Transverse colon (tissue), 4 donors: ENCODE data around the gene RHBDD1. TPM values are rescaled to one million over a fixed set of nuclear protein-coding genes. Genes with fewer than 3 reads are reported as not detected.

Source experiments
- DNase-seq: peaks from one replicate; pipeline ENCODE4 v3.0.0-alpha.2; 2019
- H3K27ac ChIP-seq, 4 donors: fragments of 200-600 bp; sonication (generic); 2 replicates each; pipeline ENCODE4 v1.5.1; 2016 to 2018; ENCODE audit warnings: inconsistent platforms in 4 of 4
- H3K27me3 ChIP-seq: fragments of 200-600 bp; sonication (generic); 2 replicates; pipeline ENCODE4 v1.5.1; 2017; ENCODE audit warnings: inconsistent platforms
- H3K36me3 ChIP-seq, 4 donors: fragments of 200-600 bp; sonication (generic); 2 replicates each; pipeline ENCODE4 v1.5.1; 2017 to 2019; ENCODE audit warnings: inconsistent platforms in 4 of 4
- H3K4me1 ChIP-seq, 4 donors: fragments of 200-600 bp; sonication (generic); 2 replicates each; pipeline ENCODE4 v1.5.1; 2017 to 2020; ENCODE audit warnings: inconsistent platforms in 4 of 4
- H3K4me3 ChIP-seq, 4 donors: fragments of 200-600 bp; sonication (generic); 1 replicate in 1 of 4; 2 replicates in 3 of 4; pipeline versions ENCODE4 v1.5.1 to v1.6.1; 2017 to 2019; ENCODE audit warnings: inconsistent platforms in 4 of 4
- H3K9me3 ChIP-seq, 2 donors: fragments of 200-600 bp; sonication (generic); 2 replicates each; pipeline ENCODE4 v1.5.1; 2017 to 2019; ENCODE audit warnings: inconsistent platforms in 2 of 2
- EP300 ChIP-seq: sonication (generic); formaldehyde crosslinking; IDR thresholded peaks from one replicate; pipeline ENCODE4 v1.6.1; 2017; ENCODE audit warnings: antibody characterized with exemption, low read depth
- POLR2A ChIP-seq: fragments of 450-650 bp; IDR thresholded peaks from one replicate; pipeline ENCODE4 v1.6.1; 2016; ENCODE audit warnings: antibody characterized with exemption, mild to moderate bottlenecking, moderate library complexity
- POLR2AphosphoS5 ChIP-seq, 3 donors: sonication (generic); formaldehyde crosslinking; IDR thresholded peaks; one replicate each; pipeline ENCODE4 v1.6.1; 2016; ENCODE audit warnings: antibody characterized with exemption in 3 of 3
- WGBS, 2 donors: methylation state at CpG; one replicate each; pipeline ENCODE4 v1.1.5; 2018; ENCODE audit warnings: low coverage in 1 of 2; 5-methylcytosine and 5-hydroxymethylcytosine counted together
- in situ Hi-C, 4 donors: fragments of 200-750 bp; cut with MboI; loops; one replicate each; pipeline versions ENCODE4 v1.15.0 to v1.15.1; 2017; ENCODE audit warnings: low sequenced_read_pairs in 3 of 4, low pct_ligation_motif_present in 1 of 4, low pct_unique_long_range_greater_than_20kb in 1 of 4
- intact Hi-C: fragments of 100-400 bp; cut with DNase I; formaldehyde crosslinking; loops from one replicate; pipeline ENCODE4 v1.15.1; 2023; ENCODE audit warnings: low total_unique reads
- total RNA-seq, 4 donors: library from RNA; depleted of rRNA; stranded (reverse); fragments of >200 nt; gene quantifications; one replicate each; pipeline ENCODE4 v1.1.0, GENCODE V29; 2016
- TF ChIP-seq, protein P1 (sequence below), 5 experiments: fragments of 200-600 bp in 3 of 5; fragments of 450-650 bp in 2 of 5; sonication (generic) in 3 of 5; IDR thresholded peaks; 1 replicate in 2 of 5; 2 replicates in 3 of 5; pipeline ENCODE4 v1.5.1; 2016 to 2017; ENCODE audit warnings: antibody characterized with exemption in 5 of 5, inconsistent platforms in 3 of 5, mild to moderate bottlenecking in 2 of 5, moderate library complexity in 1 of 5

RHBDD1 gene
- total RNA-seq, 4 donors from 2014 or later = 11.9 to 47.5 (median 22.5) TPM

GRCh38 chr2:226790431-226790830 is 45.4 kb upstream of the RHBDD1 start:
- intact Hi-C loops = loop anchor here (10.0 kb wide), 1 partner anchor 576 kb away; no protein-coding TSS in a partner anchor
- peaks cover 0 to 66% (median 22%) of the 10 kb centered on the region in 4 donors for H3K4me1 ChIP-seq
- H3K4me3 ChIP-seq = no peak overlapping the region
- H3K36me3 ChIP-seq = no peaks in the 10 kb centered on the region
- H3K27ac ChIP-seq = peak overlapping the region; percentile 93 to 96 (median 94)
- 96% methylated on average over 2 of the region's 2 CpGs; no CpG with 5 or more reads in 1 of the 2 donors for WGBS, 2 donors
- no peak for TF ChIP-seq POLR2AphosphoS5 (IDR thresholded peaks at IDR 0.05)
- H3K9me3 ChIP-seq = no peaks in the 10 kb centered on the region
- in situ Hi-C loops = loop anchor here in 1 of 4 donors (25.0 kb wide), 1 partner anchor 128 kb away; no protein-coding TSS in a partner anchor
- no peaks in the 10 kb centered on the region for H3K27me3 ChIP-seq
- no peak for DNase-seq

DNA sequence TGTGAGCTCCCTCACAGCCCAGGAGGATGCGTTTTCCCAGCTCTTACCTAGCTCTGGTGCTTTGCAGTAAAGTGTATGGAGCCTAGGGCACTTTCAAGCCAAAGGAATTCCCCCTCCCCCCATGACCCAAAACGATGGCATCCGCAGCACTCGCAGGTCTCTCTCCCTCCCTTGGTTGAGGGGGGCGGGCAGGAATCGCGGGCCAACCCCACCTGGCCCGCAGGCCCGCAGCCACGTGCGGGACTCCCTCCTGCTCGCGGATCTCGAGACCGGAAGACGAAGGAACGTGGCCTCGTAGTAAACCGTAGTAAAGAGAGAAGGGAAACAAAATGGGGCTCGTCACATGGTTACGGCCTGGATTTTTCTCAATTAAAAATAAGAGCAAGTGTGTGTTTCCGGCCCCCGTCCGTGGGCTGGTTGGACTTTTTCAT is 44.8 kb upstream of the RHBDD1 start:
- H3K27ac ChIP-seq = peak overlapping the region; percentile 93 to 96 (median 94)
- H3K4me3 ChIP-seq = peak overlapping the region; percentile 50 to 78 (median 70)
- no peaks in the 10 kb centered on the region for H3K9me3 ChIP-seq
- 10% methylated on average over 24 of the region's 24 CpGs; no CpG with 5 or more reads in 1 of the 2 donors for WGBS, 2 donors
- no peaks in the 10 kb centered on the region for H3K27me3 ChIP-seq
- no peaks in the 10 kb centered on the region for H3K36me3 ChIP-seq
- intact Hi-C loops = loop anchor here (10.0 kb wide), 1 partner anchor 576 kb away; no protein-coding TSS in a partner anchor
- in situ Hi-C loops = loop anchor here in 1 of 4 donors (25.0 kb wide), 1 partner anchor 129 kb away; no protein-coding TSS in a partner anchor
- peaks cover 0 to 66% (median 23%) of the 10 kb centered on the region in 4 donors for H3K4me1 ChIP-seq
- peak; percentile 59 for DNase-seq
- peak in 1 of 3 donors; percentile 21 for TF ChIP-seq POLR2AphosphoS5 (IDR thresholded peaks at IDR 0.05)
- no peak for TF ChIP-seq EP300

DNA sequence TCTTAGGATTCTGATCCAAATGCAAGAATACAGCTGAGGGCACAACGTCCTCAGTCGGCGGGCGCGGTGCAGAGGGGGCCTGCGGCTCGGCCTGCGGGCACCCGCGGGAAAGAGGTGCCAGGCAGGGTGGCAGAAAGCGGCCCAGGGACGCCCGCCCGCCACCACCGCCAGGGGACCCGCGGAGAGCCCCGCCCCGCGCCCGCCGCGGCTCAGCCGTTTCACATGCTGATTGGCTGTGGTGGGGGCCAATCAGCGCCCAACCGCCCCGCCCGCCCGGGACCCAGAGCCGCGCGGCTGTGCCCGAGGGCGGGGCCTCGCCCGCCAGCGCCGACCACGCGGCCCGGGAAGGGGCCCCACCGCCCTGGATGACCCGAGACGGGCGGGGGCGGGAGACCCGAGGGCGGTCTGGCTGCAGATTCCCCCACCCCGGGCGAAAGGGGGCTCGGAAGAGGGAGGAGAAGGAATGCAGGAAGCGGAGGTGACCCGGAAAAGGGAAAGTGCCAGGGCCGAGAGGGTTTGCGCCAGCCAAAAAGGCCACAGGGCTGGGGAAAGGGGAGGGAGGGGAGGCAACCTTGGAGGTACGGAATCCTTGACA is 44.3 kb upstream of the RHBDD1 start:
- intact Hi-C loops = loop anchor here (10.0 kb wide), 1 partner anchor 577 kb away; no protein-coding TSS in a partner anchor

GRCh38 chr2:226792155-226792881 is 43.5 kb upstream of the RHBDD1 start:
- intact Hi-C loops = loop anchor here (10.0 kb wide), 1 partner anchor 578 kb away; no protein-coding TSS in a partner anchor
- Histone ChIP-seq H3K4me1 (peaks cover 0 to 54% (median 23%) of the 10 kb centered on the region in 4 donors), H3K27ac (peak overlapping the region; percentile 93 to 96 (median 94)), H3K9me3 (no peaks in the 10 kb centered on the region), H3K4me3 (peak overlapping the region in 3 of 4 donors; percentile 61 to 78 (median 78)), H3K27me3 (no peaks in the 10 kb centered on the region), H3K36me3 (no peaks in the 10 kb centered on the region)
- in situ Hi-C loops = loop anchor here in 1 of 4 donors (25.0 kb wide), 1 partner anchor 130 kb away; no protein-coding TSS in a partner anchor
- DNase-seq = no peak
- TF ChIP-seq POLR2AphosphoS5 (IDR thresholded peaks at IDR 0.05) (no peak), POLR2A (no peak), EP300 (no peak)
- TF ChIP-seq, protein P1, sequence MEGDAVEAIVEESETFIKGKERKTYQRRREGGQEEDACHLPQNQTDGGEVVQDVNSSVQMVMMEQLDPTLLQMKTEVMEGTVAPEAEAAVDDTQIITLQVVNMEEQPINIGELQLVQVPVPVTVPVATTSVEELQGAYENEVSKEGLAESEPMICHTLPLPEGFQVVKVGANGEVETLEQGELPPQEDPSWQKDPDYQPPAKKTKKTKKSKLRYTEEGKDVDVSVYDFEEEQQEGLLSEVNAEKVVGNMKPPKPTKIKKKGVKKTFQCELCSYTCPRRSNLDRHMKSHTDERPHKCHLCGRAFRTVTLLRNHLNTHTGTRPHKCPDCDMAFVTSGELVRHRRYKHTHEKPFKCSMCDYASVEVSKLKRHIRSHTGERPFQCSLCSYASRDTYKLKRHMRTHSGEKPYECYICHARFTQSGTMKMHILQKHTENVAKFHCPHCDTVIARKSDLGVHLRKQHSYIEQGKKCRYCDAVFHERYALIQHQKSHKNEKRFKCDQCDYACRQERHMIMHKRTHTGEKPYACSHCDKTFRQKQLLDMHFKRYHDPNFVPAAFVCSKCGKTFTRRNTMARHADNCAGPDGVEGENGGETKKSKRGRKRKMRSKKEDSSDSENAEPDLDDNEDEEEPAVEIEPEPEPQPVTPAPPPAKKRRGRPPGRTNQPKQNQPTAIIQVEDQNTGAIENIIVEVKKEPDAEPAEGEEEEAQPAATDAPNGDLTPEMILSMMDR (IDR thresholded peaks at IDR 0.05) = no peak
- WGBS, 2 donors = 48 to 54% methylated on average over 6 to 7 of the region's 7 CpGs

More for the DNA sequence above, 44.3 kb upstream of the RHBDD1 start:
- H3K4me1 ChIP-seq = peaks cover 0 to 61% (median 23%) of the 10 kb centered on the region in 4 donors
- 0 to 1% methylated on average over 3 to 52 of the region's 56 CpGs for WGBS, 2 donors
- in situ Hi-C loops = loop anchor here in 1 of 4 donors (25.0 kb wide), 1 partner anchor 129 kb away; no protein-coding TSS in a partner anchor
- peak; percentile 53 for TF ChIP-seq POLR2A
- TF ChIP-seq EP300 = no peak
- peak in 2 of 3 donors; percentile 52 to 67 for TF ChIP-seq POLR2AphosphoS5 (IDR thresholded peaks at IDR 0.05)
- TF ChIP-seq, protein P1 (IDR thresholded peaks at IDR 0.05) = peak; percentile 55 to 88 (median 58)
- no peaks in the 10 kb centered on the region for H3K36me3 ChIP-seq
- peak overlapping the region; percentile 52 to 78 (median 70) for H3K4me3 ChIP-seq
- H3K27me3 ChIP-seq = no peaks in the 10 kb centered on the region
- DNase-seq = peak; percentile 93
- H3K27ac ChIP-seq = peak overlapping the region; percentile 93 to 96 (median 94)
- no peaks in the 10 kb centered on the region for H3K9me3 ChIP-seq
